Right atrium auricular region (tissue), 2 donors: ENCODE measurements around the gene ANKHD1. TPM values are rescaled to one million over a fixed set of nuclear protein-coding genes. Genes with fewer than 3 reads are reported as not detected.

Experiments used
- DNase-seq: peaks from one replicate; pipeline ENCODE4 v3.0.0-alpha.2; 2019; ENCODE audit warnings: low spot score
- H3K27ac ChIP-seq, 2 donors: fragments of 200-600 bp; sonication (generic); 1 replicate in 1 of 2; 2 replicates in 1 of 2; pipeline ENCODE4 v1.5.1; 2016 to 2019
- H3K27me3 ChIP-seq, 2 donors: fragments of 200-600 bp; sonication (generic); one replicate each; pipeline versions ENCODE4 v1.5.1 to v1.6.0; 2017 to 2019
- H3K36me3 ChIP-seq: fragments of 200-600 bp; sonication (generic); one replicate; pipeline ENCODE4 v1.5.1; 2016
- H3K4me1 ChIP-seq, 2 donors: fragments of 200-600 bp; sonication (generic); one replicate each; pipeline versions ENCODE4 v1.5.1 to v1.6.0; 2017 to 2019
- H3K4me3 ChIP-seq, 2 donors: fragments of 200-600 bp; sonication (generic); 1 replicate in 1 of 2; 2 replicates in 1 of 2; pipeline ENCODE4 v1.5.1; 2017 to 2019; ENCODE audit warnings: mild to moderate bottlenecking in 1 of 2, moderate library complexity in 1 of 2
- H3K9me3 ChIP-seq, 2 donors: fragments of 200-600 bp; sonication (generic); one replicate each; pipeline ENCODE4 v1.5.1; 2019
- total RNA-seq, 2 donors: library from RNA; depleted of rRNA; stranded (reverse); fragments of >200 nt; gene quantifications; one replicate each; pipeline ENCODE4 v1.1.0, GENCODE V29; 2016
- TF ChIP-seq, protein P1 (sequence below), 2 donors: fragments of 200-600 bp; sonication (generic); IDR thresholded peaks; one replicate each; pipeline ENCODE4 v1.5.1; 2019; ENCODE audit warnings: antibody characterized with exemption in 2 of 2

The ANKHD1 gene
- total RNA-seq, 2 donors from 2014 or later: 50.4 to 58.6 TPM

DNA sequence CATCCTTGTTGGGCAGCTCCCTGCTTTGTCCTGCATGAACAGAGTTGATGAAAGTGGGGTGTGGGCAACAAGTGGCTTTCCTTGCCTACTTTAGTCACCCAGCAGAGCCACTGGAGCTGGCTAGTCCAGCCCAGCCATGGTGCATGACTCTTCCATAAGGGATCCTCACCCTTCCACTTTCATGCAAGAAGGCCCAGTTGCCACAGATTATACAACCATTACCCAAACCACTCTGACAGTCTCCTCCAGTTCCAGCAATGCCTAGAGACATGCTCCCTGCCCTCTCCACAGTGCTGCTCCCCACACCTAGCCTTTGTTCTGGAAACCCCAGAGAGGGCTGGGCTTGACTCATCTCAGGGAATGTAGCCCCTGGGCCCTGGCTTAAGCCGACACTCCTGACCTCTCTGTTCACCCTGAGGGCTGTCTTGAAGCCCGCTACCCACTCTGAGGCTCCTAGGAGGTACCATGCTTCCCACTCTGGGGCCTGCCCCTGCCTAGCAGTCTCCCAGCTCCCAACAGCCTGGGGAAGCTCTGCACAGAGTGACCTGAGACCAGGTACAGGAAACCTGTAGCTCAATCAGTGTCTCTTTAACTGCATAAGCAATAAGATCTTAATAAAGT is 166.9 kb downstream of the ANKHD1 start:
- H3K9me3 ChIP-seq: no peaks in the 10 kb centered on the region
- H3K36me3 ChIP-seq: peaks cover 20% of the 10 kb centered on the region
- peak overlapping the region; percentile 71 to 74 for H3K27ac ChIP-seq
- H3K27me3 ChIP-seq: no peaks in the 10 kb centered on the region
- DNase-seq: no peak
- H3K4me3 ChIP-seq: no peak overlapping the region
- TF ChIP-seq, protein P1, sequence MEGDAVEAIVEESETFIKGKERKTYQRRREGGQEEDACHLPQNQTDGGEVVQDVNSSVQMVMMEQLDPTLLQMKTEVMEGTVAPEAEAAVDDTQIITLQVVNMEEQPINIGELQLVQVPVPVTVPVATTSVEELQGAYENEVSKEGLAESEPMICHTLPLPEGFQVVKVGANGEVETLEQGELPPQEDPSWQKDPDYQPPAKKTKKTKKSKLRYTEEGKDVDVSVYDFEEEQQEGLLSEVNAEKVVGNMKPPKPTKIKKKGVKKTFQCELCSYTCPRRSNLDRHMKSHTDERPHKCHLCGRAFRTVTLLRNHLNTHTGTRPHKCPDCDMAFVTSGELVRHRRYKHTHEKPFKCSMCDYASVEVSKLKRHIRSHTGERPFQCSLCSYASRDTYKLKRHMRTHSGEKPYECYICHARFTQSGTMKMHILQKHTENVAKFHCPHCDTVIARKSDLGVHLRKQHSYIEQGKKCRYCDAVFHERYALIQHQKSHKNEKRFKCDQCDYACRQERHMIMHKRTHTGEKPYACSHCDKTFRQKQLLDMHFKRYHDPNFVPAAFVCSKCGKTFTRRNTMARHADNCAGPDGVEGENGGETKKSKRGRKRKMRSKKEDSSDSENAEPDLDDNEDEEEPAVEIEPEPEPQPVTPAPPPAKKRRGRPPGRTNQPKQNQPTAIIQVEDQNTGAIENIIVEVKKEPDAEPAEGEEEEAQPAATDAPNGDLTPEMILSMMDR (IDR thresholded peaks at IDR 0.05): no peak
- peaks cover 0 to 73% of the 10 kb centered on the region in 2 donors for H3K4me1 ChIP-seq

DNA sequence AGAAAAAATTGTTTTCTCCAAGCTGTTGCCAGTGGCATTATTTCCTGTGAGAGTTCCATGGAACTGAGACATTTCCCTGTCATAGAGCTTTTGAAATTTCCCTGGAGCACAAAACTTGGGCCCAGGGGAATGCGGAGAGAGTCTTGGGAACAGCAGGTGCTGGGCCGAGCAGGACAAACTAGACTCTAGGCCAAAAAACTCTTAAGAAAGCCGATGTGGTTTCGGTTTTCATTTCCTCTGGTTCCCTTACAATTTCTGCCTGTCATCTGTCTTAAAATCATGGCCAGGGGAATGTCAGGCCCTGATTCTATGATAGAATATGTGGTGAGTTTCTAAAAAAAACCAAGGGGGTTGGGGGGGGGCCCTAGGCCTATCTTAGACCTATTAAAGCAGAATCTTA is 167.6 kb downstream of the ANKHD1 start:
- Histone ChIP-seq H3K9me3 (no peaks in the 10 kb centered on the region), H3K4me3 (no peak overlapping the region), H3K27ac (peak overlapping the region; percentile 71 to 74), H3K4me1 (peaks cover 0 to 75% of the 10 kb centered on the region in 2 donors), H3K36me3 (peaks cover 20% of the 10 kb centered on the region), H3K27me3 (no peaks in the 10 kb centered on the region)
- DNase-seq: no peak
- TF ChIP-seq, protein P1 (IDR thresholded peaks at IDR 0.05): no peak

DNA sequence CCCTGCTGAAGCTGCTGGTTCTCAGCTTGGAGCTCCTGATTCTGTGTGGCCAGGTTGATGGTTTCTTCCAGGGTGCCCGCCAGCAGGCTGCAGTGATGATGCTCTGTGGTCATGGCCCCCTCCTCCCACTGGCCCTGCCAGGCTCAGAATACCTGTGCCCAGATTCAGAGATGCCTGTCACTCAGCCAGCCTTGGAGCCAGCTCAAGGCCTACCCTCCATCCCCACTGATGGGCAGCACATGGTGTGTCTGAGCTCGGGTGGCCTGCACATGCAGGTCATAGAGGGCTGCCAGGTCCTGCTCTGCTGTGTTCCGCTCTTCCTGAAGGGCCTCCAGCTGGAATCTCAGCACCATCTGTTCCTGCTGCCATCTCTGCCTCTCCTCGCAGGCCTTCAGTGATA is 168.4 kb downstream of the ANKHD1 start:
- no peak overlapping the region for H3K4me3 ChIP-seq
- peaks cover 0 to 80% of the 10 kb centered on the region in 2 donors for H3K4me1 ChIP-seq
- no peak for DNase-seq
- no peaks in the 10 kb centered on the region for H3K9me3 ChIP-seq
- peak overlapping the region; percentile 71 to 74 for H3K27ac ChIP-seq
- peaks cover 20% of the 10 kb centered on the region for H3K36me3 ChIP-seq
- TF ChIP-seq, protein P1 (IDR thresholded peaks at IDR 0.05): no peak
- no peaks in the 10 kb centered on the region for H3K27me3 ChIP-seq

DNA sequence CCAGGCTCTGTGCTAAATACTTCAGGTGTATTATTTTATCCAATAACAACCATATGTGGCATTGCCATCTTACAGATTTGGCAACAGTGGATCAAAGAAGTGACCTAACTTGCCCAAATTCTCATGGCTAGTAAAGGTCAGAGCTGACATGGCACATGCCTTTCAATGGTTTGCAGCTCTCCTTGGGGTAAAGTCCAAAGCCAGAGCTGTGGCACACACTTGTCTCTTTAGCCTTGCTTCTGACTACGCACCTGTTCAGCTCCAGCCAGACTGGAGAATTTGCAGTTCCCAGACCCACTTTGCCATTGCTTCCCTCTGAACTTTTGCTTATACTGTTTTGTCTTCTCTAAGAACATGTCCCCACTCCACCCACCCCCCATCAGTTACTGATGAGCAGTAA is 168.9 kb downstream of the ANKHD1 start:
- Histone ChIP-seq H3K4me1 (peaks cover 0 to 76% of the 10 kb centered on the region in 2 donors), H3K9me3 (no peaks in the 10 kb centered on the region), H3K36me3 (peaks cover 20% of the 10 kb centered on the region), H3K4me3 (no peak overlapping the region), H3K27me3 (no peaks in the 10 kb centered on the region), H3K27ac (peak overlapping the region; percentile 71 to 74)
- TF ChIP-seq, protein P1 (IDR thresholded peaks at IDR 0.05): no peak
- no peak for DNase-seq

DNA sequence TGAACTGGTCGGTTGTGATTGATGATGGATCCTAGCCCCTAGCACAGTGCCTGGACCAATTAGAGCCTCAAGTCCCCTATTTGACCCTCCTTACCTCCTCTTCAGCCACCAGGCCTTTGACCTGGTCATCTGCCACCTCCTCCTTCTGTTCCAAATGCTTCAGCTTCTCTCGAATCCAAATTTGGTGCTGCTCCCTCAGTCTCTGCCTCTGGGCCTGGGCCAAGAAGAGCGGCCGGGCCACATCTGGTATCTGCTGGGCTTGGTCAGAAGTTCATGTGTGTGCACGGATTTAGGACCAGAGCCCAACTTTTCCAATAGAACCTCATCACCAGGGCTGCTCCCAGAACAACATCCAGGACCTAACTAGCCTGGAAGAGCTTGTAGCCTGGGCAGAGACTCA is 169.5 kb downstream of the ANKHD1 start:
- H3K27me3 ChIP-seq: no peaks in the 10 kb centered on the region
- no peaks in the 10 kb centered on the region for H3K9me3 ChIP-seq
- peaks cover 20% of the 10 kb centered on the region for H3K36me3 ChIP-seq
- H3K27ac ChIP-seq: peak overlapping the region; percentile 71 to 74
- no peak overlapping the region for H3K4me3 ChIP-seq
- H3K4me1 ChIP-seq: peaks cover 0 to 69% of the 10 kb centered on the region in 2 donors
- TF ChIP-seq, protein P1 (IDR thresholded peaks at IDR 0.05): no peak
- DNase-seq: no peak

DNA sequence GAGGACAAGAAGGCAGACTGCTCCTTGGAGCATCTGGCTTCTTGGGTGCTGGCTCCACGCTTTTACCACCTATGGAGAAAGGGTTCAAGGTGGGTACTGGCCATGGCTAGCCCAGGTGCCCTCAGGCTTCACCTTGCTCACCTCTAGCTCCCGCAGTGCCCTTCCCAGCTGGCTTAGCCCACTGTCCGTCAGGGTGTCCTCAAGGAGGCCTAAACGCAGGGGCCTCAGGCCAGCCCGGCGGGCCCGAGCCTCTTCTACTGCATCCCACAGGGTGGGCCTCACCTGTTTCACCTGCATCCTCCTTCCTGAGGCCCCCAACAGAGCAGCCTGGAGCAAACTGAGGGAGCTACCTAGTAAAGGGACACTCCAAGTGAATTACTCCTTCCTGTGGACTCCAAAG is 172.1 kb downstream of the ANKHD1 start:
- no peak overlapping the region for H3K4me3 ChIP-seq
- no peaks in the 10 kb centered on the region for H3K9me3 ChIP-seq
- no peak for DNase-seq
- TF ChIP-seq, protein P1 (IDR thresholded peaks at IDR 0.05): no peak
- no peaks in the 10 kb centered on the region for H3K36me3 ChIP-seq
- peaks cover 0 to 44% of the 10 kb centered on the region in 2 donors for H3K4me1 ChIP-seq
- no peak overlapping the region for H3K27ac ChIP-seq
- no peaks in the 10 kb centered on the region for H3K27me3 ChIP-seq
